Stimulated activated memory B cell treated with anti-CD40 and anti-IgM and Interleukin-4, amounts not matched to agents 10 μg/mL and 1 μg/mL and 100 μg/mL, for 72 hours (primary cell): ENCODE results near the gene SPIRE1.

ENCODE experiments used
- ATAC-seq: fragments of 150-1000 bp; cut with Tn5 transposase; 2 replicates; pipeline ENCODE4 v1.10.0; 2021
- H3K27ac Mint-ChIP-seq: one replicate; pipeline ENCODE4 v1.8.0; 2022; ENCODE audit warnings: mild to moderate bottlenecking, mixed read lengths
- H3K27me3 Mint-ChIP-seq: one replicate; pipeline ENCODE4 v1.8.0; 2022; ENCODE audit warnings: mixed read lengths
- H3K36me3 Mint-ChIP-seq: one replicate; pipeline ENCODE4 v1.8.0; 2022; ENCODE audit warnings: mixed read lengths
- H3K4me1 Mint-ChIP-seq: one replicate; pipeline ENCODE4 v1.8.0; 2022; ENCODE audit warnings: mixed read lengths
- H3K4me3 Mint-ChIP-seq: one replicate; pipeline ENCODE4 v1.8.0; 2022; ENCODE audit warnings: mild to moderate bottlenecking, moderate library complexity, mixed read lengths
- H3K9me3 Mint-ChIP-seq: one replicate; pipeline ENCODE4 v1.8.0; 2022; ENCODE audit warnings: mixed read lengths

Gene SPIRE1

GRCh38 chr18:12476955-12477354 is 181.0 kb downstream of the SPIRE1 start:
- Mint-ChIP-seq H3K36me3 (no peaks in the 10 kb centered on the region), H3K9me3 (no peaks in the 10 kb centered on the region), H3K27ac (no peak overlapping the region), H3K4me1 (no peaks in the 10 kb centered on the region), H3K4me3 (no peak overlapping the region), H3K27me3 (no peaks in the 10 kb centered on the region)
- no peak for ATAC-seq

DNA sequence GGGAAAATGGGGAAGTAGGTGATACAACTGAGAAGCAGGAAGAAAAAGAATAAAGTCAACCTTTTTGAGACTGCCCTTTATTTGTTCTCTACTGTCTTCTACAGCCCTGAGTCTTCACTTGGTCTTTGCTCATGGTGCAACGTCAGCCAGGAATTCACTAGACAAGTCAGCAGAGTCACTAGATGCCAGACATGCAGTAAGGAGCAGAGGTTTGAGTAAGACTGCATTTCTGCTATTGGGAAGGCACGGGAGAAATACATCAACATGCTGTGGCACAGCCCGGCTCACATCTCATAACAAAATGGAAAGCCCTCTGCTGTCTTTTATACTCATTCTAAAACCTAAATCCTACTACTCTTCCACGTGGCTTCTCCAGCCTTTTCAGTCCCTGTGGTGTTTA is 183.0 kb downstream of the SPIRE1 start:
- H3K9me3 Mint-ChIP-seq, result no peaks in the 10 kb centered on the region
- H3K27ac Mint-ChIP-seq, result no peak overlapping the region
- no peak for ATAC-seq
- H3K36me3 Mint-ChIP-seq, result no peaks in the 10 kb centered on the region
- no peaks in the 10 kb centered on the region for H3K27me3 Mint-ChIP-seq
- no peaks in the 10 kb centered on the region for H3K4me1 Mint-ChIP-seq
- no peak overlapping the region for H3K4me3 Mint-ChIP-seq

GRCh38 chr18:12474146-12474545 is 183.8 kb downstream of the SPIRE1 start:
- no peaks in the 10 kb centered on the region for H3K4me1 Mint-ChIP-seq
- H3K4me3 Mint-ChIP-seq, result no peak overlapping the region
- H3K27me3 Mint-ChIP-seq, result no peaks in the 10 kb centered on the region
- H3K36me3 Mint-ChIP-seq, result no peaks in the 10 kb centered on the region
- H3K27ac Mint-ChIP-seq, result no peak overlapping the region
- H3K9me3 Mint-ChIP-seq, result no peaks in the 10 kb centered on the region
- ATAC-seq, result no peak

DNA sequence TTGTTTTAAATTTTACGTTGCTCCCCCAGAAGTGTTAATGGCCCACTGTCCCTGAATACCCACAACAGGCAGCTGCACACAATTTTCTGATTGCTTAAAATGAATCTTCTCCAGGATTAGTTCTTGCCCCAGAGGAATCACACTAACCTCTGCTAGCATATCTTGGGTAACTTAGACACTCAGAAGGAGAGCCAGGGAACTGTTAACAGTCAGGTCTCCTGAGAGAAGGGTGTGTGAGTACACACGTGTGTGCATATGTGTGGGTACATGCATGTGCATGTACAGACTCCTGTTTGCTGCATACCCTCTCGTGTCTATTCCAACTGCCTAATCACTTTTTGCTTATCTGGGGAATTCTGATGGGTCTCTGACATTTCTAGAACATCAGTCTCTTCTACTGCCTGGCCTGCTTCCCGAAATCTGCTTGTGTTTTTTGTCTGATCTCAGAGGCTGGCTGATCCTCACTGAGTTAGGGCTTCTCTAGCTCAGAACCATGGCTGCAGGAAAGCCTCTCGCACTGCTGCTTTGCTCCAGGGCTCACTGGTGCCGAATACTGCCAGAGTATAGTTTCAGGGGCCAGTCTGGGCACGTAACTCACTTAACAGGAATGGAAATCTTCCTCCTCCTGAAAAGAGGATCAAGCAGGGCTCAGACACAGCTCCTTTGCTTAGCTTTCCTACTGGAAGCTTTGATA is 187.4 kb downstream of the SPIRE1 start:
- Mint-ChIP-seq H3K36me3 (no peaks in the 10 kb centered on the region), H3K9me3 (no peaks in the 10 kb centered on the region), H3K4me1 (no peaks in the 10 kb centered on the region), H3K27ac (no peak overlapping the region), H3K27me3 (no peaks in the 10 kb centered on the region), H3K4me3 (no peak overlapping the region)
- ATAC-seq, result no peak

- no peak for ATAC-seq
- H3K4me3 Mint-ChIP-seq, result no peak overlapping the region
- H3K9me3 Mint-ChIP-seq, result no peaks in the 10 kb centered on the region
- H3K36me3 Mint-ChIP-seq, result no peaks in the 10 kb centered on the region
- no peak overlapping the region for H3K27ac Mint-ChIP-seq
- H3K4me1 Mint-ChIP-seq, result no peaks in the 10 kb centered on the region
- H3K27me3 Mint-ChIP-seq, result no peaks in the 10 kb centered on the region
Measured at GRCh38 chr18:12468445-12468844, 189.5 kb downstream of the SPIRE1 start.

DNA sequence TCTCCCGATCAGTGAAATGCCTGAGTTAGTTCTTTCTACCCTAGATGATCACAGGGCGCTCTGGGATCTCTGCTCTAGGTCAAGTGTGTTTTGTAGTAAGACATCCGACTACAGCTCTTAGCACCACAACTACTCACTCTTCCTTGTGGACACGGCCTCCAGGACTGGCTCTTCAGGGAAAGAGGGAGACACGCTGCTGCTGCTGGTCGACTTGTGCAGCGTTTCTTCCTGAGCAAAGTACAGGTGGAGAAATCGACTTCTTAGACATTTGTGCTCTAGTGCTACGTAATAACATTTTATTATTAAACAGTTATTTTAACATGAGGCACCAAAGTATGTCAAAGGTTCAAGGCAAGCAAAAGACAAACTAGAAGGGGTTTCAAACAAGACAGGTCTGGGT is 193.2 kb downstream of the SPIRE1 start:
- no peaks in the 10 kb centered on the region for H3K4me1 Mint-ChIP-seq
- H3K36me3 Mint-ChIP-seq, result no peaks in the 10 kb centered on the region
- no peak overlapping the region for H3K27ac Mint-ChIP-seq
- no peak overlapping the region for H3K4me3 Mint-ChIP-seq
- H3K9me3 Mint-ChIP-seq, result no peaks in the 10 kb centered on the region
- no peaks in the 10 kb centered on the region for H3K27me3 Mint-ChIP-seq
- no peak for ATAC-seq

- H3K36me3 Mint-ChIP-seq, result no peaks in the 10 kb centered on the region
- no peak for ATAC-seq
- no peak overlapping the region for H3K27ac Mint-ChIP-seq
- H3K9me3 Mint-ChIP-seq, result no peaks in the 10 kb centered on the region
- H3K4me1 Mint-ChIP-seq, result no peaks in the 10 kb centered on the region
- no peaks in the 10 kb centered on the region for H3K27me3 Mint-ChIP-seq
- H3K4me3 Mint-ChIP-seq, result no peak overlapping the region
Measured at GRCh38 chr18:12463191-12463590, 194.7 kb downstream of the SPIRE1 start.

- no peak overlapping the region for H3K4me3 Mint-ChIP-seq
- H3K36me3 Mint-ChIP-seq, result no peaks in the 10 kb centered on the region
- no peak overlapping the region for H3K27ac Mint-ChIP-seq
- no peaks in the 10 kb centered on the region for H3K27me3 Mint-ChIP-seq
- no peaks in the 10 kb centered on the region for H3K4me1 Mint-ChIP-seq
- ATAC-seq, result no peak
- no peaks in the 10 kb centered on the region for H3K9me3 Mint-ChIP-seq
Measured at GRCh38 chr18:12462242-12462641, 195.7 kb downstream of the SPIRE1 start.

DNA sequence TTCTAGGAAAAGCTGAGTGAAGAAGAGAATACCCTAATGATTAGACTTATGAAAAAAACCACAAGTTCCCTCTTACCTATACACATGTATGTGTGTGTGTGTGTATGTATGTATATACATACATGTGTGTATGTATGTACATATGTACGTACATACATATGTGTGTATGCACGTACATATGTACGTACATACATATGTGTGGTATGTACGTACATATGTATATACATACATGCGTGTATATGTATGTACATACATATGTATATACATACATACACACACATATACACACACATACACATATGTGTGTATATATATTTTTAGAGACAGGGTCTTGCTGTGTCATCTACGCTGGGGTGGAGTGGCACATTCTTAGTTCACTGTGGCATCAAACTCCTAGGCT is 196.6 kb downstream of the SPIRE1 start:
- Mint-ChIP-seq H3K36me3 (no peaks in the 10 kb centered on the region), H3K27me3 (no peaks in the 10 kb centered on the region), H3K9me3 (no peaks in the 10 kb centered on the region), H3K4me1 (no peaks in the 10 kb centered on the region), H3K4me3 (no peak overlapping the region), H3K27ac (no peak overlapping the region)
- ATAC-seq, result no peak

- H3K9me3 Mint-ChIP-seq, result no peaks in the 10 kb centered on the region
- H3K27ac Mint-ChIP-seq, result no peak overlapping the region
- no peak overlapping the region for H3K4me3 Mint-ChIP-seq
- H3K36me3 Mint-ChIP-seq, result no peaks in the 10 kb centered on the region
- H3K27me3 Mint-ChIP-seq, result no peaks in the 10 kb centered on the region
- ATAC-seq, result no peak
- no peaks in the 10 kb centered on the region for H3K4me1 Mint-ChIP-seq
Measured at GRCh38 chr18:12460874-12461273, 197.0 kb downstream of the SPIRE1 start.

- no peak for ATAC-seq
- Mint-ChIP-seq H3K36me3 (no peaks in the 10 kb centered on the region), H3K27ac (no peak overlapping the region), H3K27me3 (no peaks in the 10 kb centered on the region), H3K9me3 (no peaks in the 10 kb centered on the region), H3K4me3 (no peak overlapping the region), H3K4me1 (no peaks in the 10 kb centered on the region)
Measured at GRCh38 chr18:12458771-12459170, 199.1 kb downstream of the SPIRE1 start.

- Mint-ChIP-seq H3K27ac (no peak overlapping the region), H3K27me3 (no peaks in the 10 kb centered on the region), H3K4me3 (no peak overlapping the region), H3K9me3 (no peaks in the 10 kb centered on the region), H3K4me1 (no peaks in the 10 kb centered on the region), H3K36me3 (no peaks in the 10 kb centered on the region)
- ATAC-seq, result no peak
Measured at GRCh38 chr18:12456441-12456840, 201.5 kb downstream of the SPIRE1 start.

- no peak overlapping the region for H3K27ac Mint-ChIP-seq
Measured at GRCh38 chr18:12455496-12455895, 202.4 kb downstream of the SPIRE1 start.

GRCh38 chr18:12452784-12453183 is 205.1 kb downstream of the SPIRE1 start:
- Mint-ChIP-seq H3K27me3 (no peaks in the 10 kb centered on the region), H3K9me3 (no peaks in the 10 kb centered on the region), H3K27ac (no peak overlapping the region), H3K4me3 (no peak overlapping the region), H3K4me1 (no peaks in the 10 kb centered on the region), H3K36me3 (peaks cover 10% of the 10 kb centered on the region)
- ATAC-seq, result no peak

More at GRCh38 chr18:12455496-12455895, 202.4 kb downstream of the SPIRE1 start:
- H3K9me3 Mint-ChIP-seq, result no peaks in the 10 kb centered on the region
- no peaks in the 10 kb centered on the region for H3K36me3 Mint-ChIP-seq
- H3K27me3 Mint-ChIP-seq, result no peaks in the 10 kb centered on the region
- H3K4me3 Mint-ChIP-seq, result no peak overlapping the region
- ATAC-seq, result no peak
- H3K4me1 Mint-ChIP-seq, result no peaks in the 10 kb centered on the region

GRCh38 chr18:12451428-12451827 is 206.5 kb downstream of the SPIRE1 start:
- Mint-ChIP-seq H3K4me3 (no peak overlapping the region), H3K27me3 (no peaks in the 10 kb centered on the region), H3K36me3 (peaks cover 10% of the 10 kb centered on the region), H3K4me1 (no peaks in the 10 kb centered on the region), H3K9me3 (no peaks in the 10 kb centered on the region), H3K27ac (no peak overlapping the region)
- no peak for ATAC-seq

GRCh38 chr18:12449051-12449785 is 208.7 kb downstream of the SPIRE1 start:
- Mint-ChIP-seq H3K9me3 (no peaks in the 10 kb centered on the region), H3K4me1 (no peaks in the 10 kb centered on the region), H3K36me3 (peaks cover 16% of the 10 kb centered on the region), H3K27ac (no peak overlapping the region), H3K27me3 (no peaks in the 10 kb centered on the region), H3K4me3 (no peak overlapping the region)
- ATAC-seq, result no peak
